GM19238 (cell line): ENCODE data around the gene KIF12.

Experiments
- DNase-seq: peaks from one replicate; pipeline ENCODE4 v3.0.0; 2011; ENCODE audit warnings: low spot score; ENCODE audit not compliant: insufficient read length

KIF12 gene

DNA sequence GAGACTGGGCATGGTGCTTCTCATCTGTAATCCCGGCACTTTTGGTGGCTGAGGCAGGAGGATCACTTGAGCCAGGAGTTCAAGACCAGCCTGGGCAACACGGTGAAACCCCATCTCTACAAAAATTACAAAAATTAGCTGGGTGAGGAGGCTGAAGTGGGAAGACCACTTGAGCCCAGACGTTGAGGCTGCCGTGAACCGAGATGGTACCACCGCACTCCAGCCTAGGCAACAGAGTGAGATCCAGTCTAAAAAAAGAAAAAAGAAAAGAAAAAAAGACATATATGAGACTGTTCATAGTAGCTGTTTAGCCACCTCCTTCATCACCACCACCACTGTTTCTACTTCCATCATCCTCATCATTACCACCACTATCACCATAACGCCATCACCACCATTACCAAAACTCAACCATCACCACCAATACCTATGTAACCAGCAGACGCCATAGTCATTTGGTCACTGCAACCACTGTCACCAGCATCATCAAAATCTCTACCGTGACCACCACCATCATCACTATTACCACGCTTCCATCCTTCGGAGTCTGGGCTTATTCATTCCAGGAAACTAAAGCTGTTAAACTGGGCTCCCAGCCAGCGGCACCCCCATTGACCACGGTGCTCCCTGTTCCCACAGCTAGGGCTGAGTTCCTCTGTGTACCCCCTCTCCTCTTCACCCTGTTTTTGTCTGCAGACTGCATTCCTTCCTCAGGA lies 8.4 kb upstream of the KIF12 start:
- DNase-seq = no peak

GRCh38 chr9:114105236-114105635 lies 6.1 kb upstream of the KIF12 start:
- DNase-seq = no peak

GRCh38 chr9:114102484-114102883 lies 3.4 kb upstream of the KIF12 start:
- no peak for DNase-seq

DNA sequence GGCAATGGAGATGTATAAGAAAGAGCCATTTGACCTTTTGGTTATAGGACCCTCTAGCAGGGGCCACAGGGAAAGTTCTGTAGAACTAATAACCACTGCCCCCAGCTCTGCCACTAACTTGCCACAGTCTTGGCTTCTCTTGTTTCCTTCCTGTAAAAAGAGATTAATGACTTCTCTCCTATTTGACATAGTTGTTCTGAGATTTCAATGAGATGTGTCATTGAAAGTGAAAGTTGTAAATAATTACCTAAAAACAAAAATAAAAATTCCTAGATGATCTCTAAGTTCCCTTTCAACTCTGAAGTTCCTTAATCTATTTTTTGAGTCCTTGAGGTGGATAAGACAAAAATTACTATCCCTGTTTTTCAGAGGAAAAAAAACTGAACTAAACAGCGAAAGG lies 1.4 kb upstream of the KIF12 start:
- no peak for DNase-seq

GRCh38 chr9:114099669-114100270 lies 678 bp upstream of the KIF12 start:
- no peak for DNase-seq

DNA sequence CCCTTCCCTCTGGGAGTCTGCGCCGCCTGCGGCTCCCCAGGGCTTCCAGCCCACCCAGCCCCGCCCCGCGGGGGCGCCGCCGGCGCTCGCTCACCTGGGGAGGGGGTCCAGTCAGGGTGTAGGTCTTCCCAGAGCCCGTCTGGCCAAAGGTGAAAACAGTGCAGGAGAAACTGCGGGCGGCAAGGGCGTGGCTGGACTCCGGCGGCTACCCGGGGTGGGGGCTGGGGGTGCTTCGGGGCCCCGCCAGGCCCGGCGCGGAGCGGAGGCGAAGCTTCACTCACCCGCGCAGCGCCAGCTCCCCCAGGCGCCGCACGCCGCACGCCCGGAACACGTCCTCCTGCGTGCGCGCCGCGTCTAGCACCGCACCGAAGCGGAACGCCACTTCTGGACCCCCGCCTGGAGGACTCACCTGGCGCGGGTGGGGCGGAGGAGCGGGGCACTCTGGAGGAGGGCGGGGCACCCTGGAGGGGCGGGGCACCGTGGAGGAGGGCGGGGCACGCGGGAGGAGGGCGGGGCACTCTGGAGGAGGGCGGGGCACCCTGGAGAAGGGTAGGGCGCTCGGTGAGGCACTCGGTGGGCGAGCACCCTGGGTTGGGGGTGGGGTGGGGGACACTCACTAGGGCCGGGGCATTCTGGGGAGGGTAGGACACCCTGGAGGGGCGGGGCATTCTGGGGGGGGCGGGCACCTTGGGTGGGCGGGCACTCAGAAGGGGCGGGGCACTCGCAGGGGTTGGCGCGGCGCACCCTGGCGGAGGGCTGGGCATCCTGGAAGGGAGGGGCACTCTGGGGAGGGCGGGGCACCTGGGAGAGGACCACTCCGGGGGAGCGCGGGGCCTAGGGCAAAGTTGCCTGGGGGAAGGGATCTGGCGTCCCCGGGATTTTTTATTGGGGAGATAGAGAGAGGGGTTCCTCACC lies 814 bp downstream of the KIF12 start:
- no peak for DNase-seq

DNA sequence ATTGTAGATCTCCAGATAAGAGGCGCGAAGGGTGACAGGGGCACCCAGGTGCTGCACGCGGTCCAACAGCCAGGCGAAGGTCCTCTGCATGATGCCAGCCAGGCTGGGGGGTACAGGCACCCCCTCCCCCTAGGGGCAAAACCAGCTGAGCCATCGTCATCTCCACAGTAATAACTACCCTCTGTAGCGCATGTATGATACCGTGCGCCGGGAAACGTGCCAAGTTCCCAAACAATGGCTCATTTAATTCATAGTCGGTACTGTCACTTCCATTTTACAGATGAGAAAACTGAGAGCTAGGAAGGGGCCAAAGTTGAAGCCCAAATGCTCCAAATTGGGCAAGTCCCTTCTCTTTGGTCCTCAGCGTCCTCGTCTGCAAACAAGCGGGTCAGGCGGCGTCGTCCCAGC lies 1.5 kb downstream of the KIF12 start:
- no peak for DNase-seq

GRCh38 chr9:114096866-114097612 lies 2.1 kb downstream of the KIF12 start:
- DNase-seq = no peak

DNA sequence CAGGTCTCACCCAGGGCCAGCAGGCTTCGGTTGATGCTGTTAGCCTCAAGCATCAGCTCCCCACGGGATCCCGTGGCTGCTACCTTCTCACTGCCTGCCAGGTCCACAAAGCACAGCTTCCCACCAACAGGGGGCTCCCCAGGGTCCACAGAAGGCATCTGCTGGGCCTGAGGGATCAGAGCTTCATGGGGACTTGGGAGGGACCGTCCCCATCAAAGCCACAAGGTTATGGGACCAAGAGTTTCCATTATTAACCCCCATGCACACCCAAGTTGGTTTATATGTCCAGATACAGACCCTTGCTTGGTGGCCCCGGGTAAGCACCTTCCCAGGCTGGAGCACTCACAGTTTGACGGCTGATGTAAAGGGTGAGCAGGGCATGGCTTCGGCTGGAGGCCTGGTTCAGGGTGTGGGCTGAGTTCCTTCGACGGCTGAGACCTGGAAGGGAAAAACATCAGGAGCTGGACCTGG lies 3.0 kb downstream of the KIF12 start:
- no peak for DNase-seq

DNA sequence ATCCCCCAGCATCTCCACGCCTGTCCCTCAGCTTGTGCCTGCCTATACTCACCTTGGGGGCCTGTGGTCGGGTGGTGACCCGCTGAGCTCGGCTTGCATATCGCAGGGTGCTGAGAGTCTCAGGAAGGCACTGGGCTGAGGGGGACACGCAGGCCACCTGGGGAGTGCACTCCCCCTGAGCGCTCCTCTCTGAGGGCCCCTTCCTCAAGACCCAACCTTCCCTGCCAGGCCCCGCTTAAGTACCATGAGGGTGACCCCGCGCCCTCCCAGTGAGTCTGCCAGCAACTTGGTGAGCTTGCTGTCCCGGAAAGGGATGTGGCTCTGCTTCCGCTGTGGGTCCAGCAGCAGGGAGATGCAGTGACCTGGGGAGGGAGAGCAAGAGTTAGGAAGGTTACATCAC lies 4.1 kb downstream of the KIF12 start:
- DNase-seq = no peak

- DNase-seq = no peak
Measured at GRCh38 chr9:114093761-114094505, 5.2 kb downstream of the KIF12 start.

GRCh38 chr9:114093031-114093471 lies 6.0 kb downstream of the KIF12 start:
- no peak for DNase-seq

DNA sequence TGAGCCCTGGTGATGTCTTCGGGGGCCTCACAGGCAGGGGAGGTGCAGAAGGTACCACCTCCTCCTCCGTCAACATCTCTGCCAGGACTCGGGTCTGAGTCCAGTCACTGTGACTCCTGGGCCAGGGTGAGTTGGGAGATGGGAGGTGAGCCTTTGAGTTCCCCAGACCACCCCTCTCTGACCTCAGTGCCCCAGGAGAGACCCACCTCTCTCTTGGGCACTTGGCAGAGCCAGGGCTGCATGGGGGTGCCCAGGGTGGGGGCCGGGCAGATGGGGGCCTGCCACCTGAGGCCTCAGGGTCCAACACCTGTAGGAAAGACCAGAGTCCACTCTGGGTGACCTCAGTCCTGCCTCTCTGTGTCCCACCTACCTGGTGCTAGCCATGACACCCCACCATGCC lies 6.8 kb downstream of the KIF12 start:
- no peak for DNase-seq

DNA sequence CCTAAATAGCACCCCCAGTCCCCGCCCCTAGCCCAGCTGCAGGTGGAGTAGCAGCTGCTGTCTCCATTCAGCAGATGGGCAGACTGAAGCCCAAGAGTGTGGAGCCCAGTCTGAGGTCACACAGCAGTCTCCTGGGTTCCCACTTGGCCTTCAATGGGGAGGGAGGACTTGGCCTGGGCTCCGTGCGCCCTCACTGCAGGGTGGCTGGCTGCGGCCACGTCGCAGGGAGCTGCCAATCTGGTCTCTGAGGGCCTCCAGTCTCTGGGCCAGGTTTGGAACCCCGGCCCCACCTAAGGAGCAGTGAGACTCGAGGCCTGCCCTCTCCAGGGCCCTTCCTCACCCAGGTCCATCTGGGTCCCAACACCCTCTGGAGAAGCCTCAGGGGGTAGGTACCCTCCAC lies 7.4 kb downstream of the KIF12 start:
- no peak for DNase-seq

DNA sequence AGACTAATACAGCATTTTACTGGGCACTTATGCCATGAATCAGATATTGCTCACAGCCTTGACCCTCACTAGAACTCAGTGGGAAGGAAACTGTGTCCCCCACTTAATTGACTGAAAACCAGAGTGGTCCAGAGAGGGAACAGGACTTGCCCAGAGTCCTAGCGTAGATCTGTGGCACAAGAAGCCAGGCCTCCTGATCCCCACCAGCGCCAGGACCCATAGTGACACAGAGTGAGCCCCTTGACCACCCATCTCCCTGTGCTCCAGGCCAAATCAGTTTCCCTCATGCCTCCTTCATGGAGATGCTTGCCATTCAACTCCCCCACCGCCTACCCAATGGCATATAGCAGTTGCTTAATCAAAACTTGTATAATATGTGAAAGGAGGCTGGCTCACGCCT lies 8.3 kb downstream of the KIF12 start:
- DNase-seq = no peak

GRCh38 chr9:114089206-114089840 lies 9.8 kb downstream of the KIF12 start:
- no peak for DNase-seq

- DNase-seq = no peak
Measured at GRCh38 chr9:114088571-114089170, 10.4 kb downstream of the KIF12 start.

- no peak for DNase-seq
Measured at GRCh38 chr9:114087721-114088120, 11.4 kb downstream of the KIF12 start.

DNA sequence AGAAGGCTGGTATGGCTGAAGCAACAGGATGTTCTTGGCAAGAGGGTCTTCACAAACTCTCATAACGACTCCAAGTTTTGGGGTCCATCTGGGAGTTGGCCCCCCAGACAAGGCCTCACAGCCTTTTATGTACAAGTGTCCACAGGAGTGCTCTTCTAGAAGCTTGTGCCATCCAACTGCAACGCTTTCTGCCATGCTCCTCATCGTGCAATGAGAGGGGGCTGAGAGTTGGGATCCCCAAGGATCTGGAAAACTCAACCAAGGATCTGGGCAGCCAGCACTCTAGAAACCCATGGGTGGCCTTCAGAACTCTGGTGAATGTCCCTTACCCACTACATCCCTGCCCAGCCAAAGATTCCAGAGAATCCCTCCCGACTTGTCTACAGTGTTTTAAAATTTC lies 12.5 kb downstream of the KIF12 start:
- no peak for DNase-seq

GRCh38 chr9:114086009-114086408 lies 13.1 kb downstream of the KIF12 start:
- no peak for DNase-seq
